Ascending aorta (tissue), 2 donors: ENCODE data around the gene FAT1. TPM values are rescaled to one million over a fixed set of nuclear protein-coding genes. Genes with fewer than 3 reads are reported as not detected.

Source experiments
- DNase-seq, 2 donors: peaks; one replicate each; pipeline ENCODE4 v3.0.0-alpha.2; 2019; ENCODE audit warnings: low spot score in 2 of 2
- H3K27ac ChIP-seq, 2 donors: fragments of 200-600 bp; sonication (generic); one replicate each; pipeline ENCODE4 v1.5.1; 2016 to 2017; ENCODE audit warnings: mild to moderate bottlenecking in 1 of 2
- H3K27me3 ChIP-seq: fragments of 200-600 bp; sonication (generic); one replicate; pipeline ENCODE4 v1.5.1; 2017
- H3K36me3 ChIP-seq, 2 donors: fragments of 200-600 bp; sonication (generic); one replicate each; pipeline ENCODE4 v1.5.1; 2016
- H3K4me1 ChIP-seq, 2 donors: fragments of 200-600 bp; sonication (generic); one replicate each; pipeline ENCODE4 v1.5.1; 2016 to 2017; ENCODE audit warnings: mild to moderate bottlenecking in 1 of 2
- H3K4me3 ChIP-seq, 2 donors: fragments of 200-600 bp; sonication (generic); one replicate each; pipeline ENCODE4 v1.5.1; 2016 to 2017; ENCODE audit warnings: mild to moderate bottlenecking in 1 of 2
- H3K9me3 ChIP-seq, 2 donors: fragments of 200-600 bp; sonication (generic); one replicate each; pipeline ENCODE4 v1.5.1; 2016
- intact Hi-C: fragments of 100-400 bp; cut with DNase I; formaldehyde crosslinking; loops from one replicate; pipeline ENCODE4 v1.15.1; 2023
- total RNA-seq: library from RNA; depleted of rRNA; stranded (reverse); fragments of >200 nt; gene quantifications from one replicate; pipeline ENCODE4 v1.1.0, GENCODE V29; 2016
- TF ChIP-seq, protein P1 (sequence below), 3 experiments: fragments of 200-600 bp in 2 of 3; fragments of 450-650 bp in 1 of 3; sonication (generic) in 2 of 3; IDR thresholded peaks; one replicate each; pipeline ENCODE4 v1.5.1; 2016 to 2019; ENCODE audit warnings: antibody characterized with exemption in 3 of 3, mild to moderate bottlenecking in 1 of 3, moderate library complexity in 1 of 3

The FAT1 gene
- total RNA-seq, 1 donor from 2014 or later = 52.9 TPM

GRCh38 chr4:186755550-186756519, 32.2 kb upstream of the FAT1 start:
- Histone ChIP-seq H3K4me1 (no peaks in the 10 kb centered on the region), H3K4me3 (no peak overlapping the region), H3K9me3 (no peaks in the 10 kb centered on the region), H3K27ac (no peak overlapping the region), H3K36me3 (no peaks in the 10 kb centered on the region), H3K27me3 (no peaks in the 10 kb centered on the region)
- TF ChIP-seq, protein P1, sequence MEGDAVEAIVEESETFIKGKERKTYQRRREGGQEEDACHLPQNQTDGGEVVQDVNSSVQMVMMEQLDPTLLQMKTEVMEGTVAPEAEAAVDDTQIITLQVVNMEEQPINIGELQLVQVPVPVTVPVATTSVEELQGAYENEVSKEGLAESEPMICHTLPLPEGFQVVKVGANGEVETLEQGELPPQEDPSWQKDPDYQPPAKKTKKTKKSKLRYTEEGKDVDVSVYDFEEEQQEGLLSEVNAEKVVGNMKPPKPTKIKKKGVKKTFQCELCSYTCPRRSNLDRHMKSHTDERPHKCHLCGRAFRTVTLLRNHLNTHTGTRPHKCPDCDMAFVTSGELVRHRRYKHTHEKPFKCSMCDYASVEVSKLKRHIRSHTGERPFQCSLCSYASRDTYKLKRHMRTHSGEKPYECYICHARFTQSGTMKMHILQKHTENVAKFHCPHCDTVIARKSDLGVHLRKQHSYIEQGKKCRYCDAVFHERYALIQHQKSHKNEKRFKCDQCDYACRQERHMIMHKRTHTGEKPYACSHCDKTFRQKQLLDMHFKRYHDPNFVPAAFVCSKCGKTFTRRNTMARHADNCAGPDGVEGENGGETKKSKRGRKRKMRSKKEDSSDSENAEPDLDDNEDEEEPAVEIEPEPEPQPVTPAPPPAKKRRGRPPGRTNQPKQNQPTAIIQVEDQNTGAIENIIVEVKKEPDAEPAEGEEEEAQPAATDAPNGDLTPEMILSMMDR (IDR thresholded peaks at IDR 0.05) = no peak
- DNase-seq = no peak
- intact Hi-C loops = no loop called here

GRCh38 chr4:186754976-186755375, 31.3 kb upstream of the FAT1 start:
- H3K27ac ChIP-seq = no peak overlapping the region
- no peaks in the 10 kb centered on the region for H3K27me3 ChIP-seq
- H3K9me3 ChIP-seq = no peaks in the 10 kb centered on the region
- TF ChIP-seq, protein P1 (IDR thresholded peaks at IDR 0.05) = no peak
- intact Hi-C loops = no loop called here
- no peak for DNase-seq
- H3K36me3 ChIP-seq = no peaks in the 10 kb centered on the region
- H3K4me1 ChIP-seq = no peaks in the 10 kb centered on the region
- no peak overlapping the region for H3K4me3 ChIP-seq

DNA sequence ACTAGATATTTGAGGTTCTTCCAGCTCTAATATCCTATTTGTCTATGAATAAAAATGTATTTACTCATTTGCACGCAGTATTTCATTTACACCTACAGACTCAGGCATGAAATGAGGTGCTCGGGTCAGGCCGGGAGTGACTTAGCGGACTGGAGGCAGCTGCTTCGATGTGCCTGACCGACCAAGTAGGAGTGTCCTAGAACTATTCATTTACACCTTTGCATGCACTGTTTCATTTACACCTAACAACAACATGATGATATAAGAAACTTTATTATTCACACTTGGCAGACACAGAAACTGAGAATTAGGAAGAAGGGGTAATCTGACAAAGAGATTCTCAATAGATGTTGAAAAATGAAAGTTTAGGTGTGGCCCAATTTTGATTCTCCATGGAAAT, 28.7 kb upstream of the FAT1 start:
- Histone ChIP-seq H3K4me1 (no peaks in the 10 kb centered on the region), H3K9me3 (no peaks in the 10 kb centered on the region), H3K27me3 (no peaks in the 10 kb centered on the region), H3K36me3 (no peaks in the 10 kb centered on the region), H3K27ac (no peak overlapping the region), H3K4me3 (no peak overlapping the region)
- intact Hi-C loops = no loop called here
- DNase-seq = no peak
- TF ChIP-seq, protein P1 (IDR thresholded peaks at IDR 0.05) = no peak

- Histone ChIP-seq H3K4me3 (no peak overlapping the region), H3K36me3 (no peaks in the 10 kb centered on the region), H3K27ac (no peak overlapping the region), H3K4me1 (no peaks in the 10 kb centered on the region), H3K9me3 (no peaks in the 10 kb centered on the region), H3K27me3 (no peaks in the 10 kb centered on the region)
- intact Hi-C loops = no loop called here
- DNase-seq = no peak
- TF ChIP-seq, protein P1 (IDR thresholded peaks at IDR 0.05) = no peak
Observed at GRCh38 chr4:186749611-186750281, 26.1 kb upstream of the FAT1 start.

- H3K9me3 ChIP-seq = no peaks in the 10 kb centered on the region
- no peaks in the 10 kb centered on the region for H3K27me3 ChIP-seq
- H3K36me3 ChIP-seq = no peaks in the 10 kb centered on the region
- TF ChIP-seq, protein P1 (IDR thresholded peaks at IDR 0.05) = no peak
- intact Hi-C loops = no loop called here
- no peak overlapping the region for H3K4me3 ChIP-seq
- no peaks in the 10 kb centered on the region for H3K4me1 ChIP-seq
- no peak overlapping the region for H3K27ac ChIP-seq
- no peak for DNase-seq
Observed at GRCh38 chr4:186746581-186746980, 22.9 kb upstream of the FAT1 start.
